HUES64 (cell line): Measurements from ENCODE around the gene COL4A2.
"Not testable (repeated sequence)": the region's sequence is repeated elsewhere in the genome, so short reads cannot be mapped to it uniquely, and the experiment has no call there.

ENCODE experiments used
- H3K27ac ChIP-seq: 2 replicates; pipeline ENCODE4 v1.7.0; 2013; ENCODE audit warnings: low read depth, low read length, inconsistent platforms
- H3K27me3 ChIP-seq: 2 replicates; pipeline ENCODE4 v1.6.1; 2013; ENCODE audit warnings: mild to moderate bottlenecking, low read length; ENCODE audit not compliant: insufficient read depth
- H3K36me3 ChIP-seq: 2 replicates; pipeline ENCODE4 v1.6.1; 2013; ENCODE audit warnings: mild to moderate bottlenecking, low read length; ENCODE audit not compliant: insufficient read depth
- H3K4me1 ChIP-seq: 2 replicates; pipeline ENCODE4 v1.6.1; 2013; ENCODE audit warnings: mild to moderate bottlenecking, low read length, moderate library complexity; ENCODE audit not compliant: insufficient read depth
- H3K4me3 ChIP-seq: 2 replicates; pipeline ENCODE4 v1.5.1; 2013; ENCODE audit warnings: mild to moderate bottlenecking, low read length, moderate library complexity
- H3K9ac ChIP-seq: 2 replicates; pipeline ENCODE4 v1.6.1; 2013; ENCODE audit warnings: mild to moderate bottlenecking, low read depth, low read length
- H3K9me3 ChIP-seq: 2 replicates; pipeline ENCODE4 v1.6.1; 2013; ENCODE audit warnings: low read depth, low read length; ENCODE audit not compliant: insufficient read depth
- WGBS: fragments of 150-250, 120-280 bp; methylation state at CpG from one replicate; pipeline ENCODE4 v1.1.7; 2013; ENCODE audit warnings: missing lambda C conversion rate; 5-methylcytosine and 5-hydroxymethylcytosine counted together

COL4A2 gene

GRCh38 chr13:110448677-110449076, 141.6 kb downstream of the COL4A2 start:
- no peaks in the 10 kb centered on the region for H3K27me3 ChIP-seq
- H3K9ac ChIP-seq = no peak overlapping the region
- H3K4me3 ChIP-seq = no peak overlapping the region
- H3K4me1 ChIP-seq = peaks cover 19% of the 10 kb centered on the region
- 95% methylated on average over 12 of the region's 12 CpGs for whole genome bisulfite sequencing
- no peak overlapping the region for H3K27ac ChIP-seq
- H3K9me3 ChIP-seq = no peaks in the 10 kb centered on the region
- peaks cover 43% of the 10 kb centered on the region for H3K36me3 ChIP-seq

- Histone ChIP-seq H3K36me3 (peaks cover 43% of the 10 kb centered on the region), H3K4me3 (no peak overlapping the region), H3K27ac (no peak overlapping the region), H3K9me3 (no peaks in the 10 kb centered on the region), H3K27me3 (no peaks in the 10 kb centered on the region), H3K9ac (no peak overlapping the region), H3K4me1 (peaks cover 26% of the 10 kb centered on the region)
- WGBS = 93% methylated on average over 19 of the region's 19 CpGs
These were observed 142.3 kb downstream of the COL4A2 start for GRCh38 chr13:110449219-110450015.

DNA sequence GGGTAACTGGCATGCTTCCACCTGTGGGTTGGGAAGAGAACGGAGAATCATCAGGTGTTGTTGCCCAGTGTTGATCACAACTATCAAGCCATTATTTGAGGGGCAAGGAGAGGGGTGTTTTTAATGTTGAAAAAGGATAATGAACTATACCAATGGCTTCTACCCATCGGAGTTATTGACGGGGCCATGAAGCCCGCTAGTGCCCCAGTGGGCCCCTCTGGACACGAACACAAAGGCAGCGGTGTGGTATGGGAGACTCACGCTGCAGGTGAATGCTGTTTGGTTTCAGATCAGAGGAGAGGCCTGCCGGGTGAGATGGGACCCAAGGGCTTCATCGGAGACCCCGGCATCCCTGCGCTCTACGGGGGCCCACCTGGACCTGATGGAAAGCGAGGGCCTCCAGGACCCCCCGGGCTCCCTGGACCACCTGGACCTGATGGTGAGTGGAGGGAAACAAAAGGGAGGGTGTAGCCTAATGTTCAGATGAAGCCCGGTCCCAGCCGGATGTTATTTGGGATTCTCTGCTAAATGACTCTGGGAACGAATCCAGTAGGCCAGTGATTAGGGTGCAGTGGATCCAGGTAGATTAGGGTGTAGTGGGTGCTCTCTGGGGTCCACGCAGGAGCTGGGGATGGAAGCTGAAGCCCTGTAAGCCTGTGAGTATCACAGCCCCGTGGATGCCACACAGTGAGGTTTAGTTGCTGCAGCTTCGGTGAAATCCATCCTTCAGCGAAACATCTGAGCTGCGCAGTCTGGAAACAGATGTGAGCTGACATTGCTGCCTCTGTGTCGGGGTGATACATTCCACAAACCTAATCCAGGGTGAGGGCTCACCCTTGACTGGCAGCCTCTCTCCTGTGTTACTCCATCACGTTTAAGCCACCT, 143.2 kb downstream of the COL4A2 start:
- H3K27me3 ChIP-seq = no peaks in the 10 kb centered on the region
- no peak overlapping the region for H3K9ac ChIP-seq
- WGBS = 96% methylated on average over 24 of the region's 24 CpGs
- no peak overlapping the region for H3K4me3 ChIP-seq
- no peak overlapping the region for H3K27ac ChIP-seq
- H3K36me3 ChIP-seq = peaks cover 40% of the 10 kb centered on the region
- H3K9me3 ChIP-seq = no peaks in the 10 kb centered on the region
- H3K4me1 ChIP-seq = peaks cover 34% of the 10 kb centered on the region

DNA sequence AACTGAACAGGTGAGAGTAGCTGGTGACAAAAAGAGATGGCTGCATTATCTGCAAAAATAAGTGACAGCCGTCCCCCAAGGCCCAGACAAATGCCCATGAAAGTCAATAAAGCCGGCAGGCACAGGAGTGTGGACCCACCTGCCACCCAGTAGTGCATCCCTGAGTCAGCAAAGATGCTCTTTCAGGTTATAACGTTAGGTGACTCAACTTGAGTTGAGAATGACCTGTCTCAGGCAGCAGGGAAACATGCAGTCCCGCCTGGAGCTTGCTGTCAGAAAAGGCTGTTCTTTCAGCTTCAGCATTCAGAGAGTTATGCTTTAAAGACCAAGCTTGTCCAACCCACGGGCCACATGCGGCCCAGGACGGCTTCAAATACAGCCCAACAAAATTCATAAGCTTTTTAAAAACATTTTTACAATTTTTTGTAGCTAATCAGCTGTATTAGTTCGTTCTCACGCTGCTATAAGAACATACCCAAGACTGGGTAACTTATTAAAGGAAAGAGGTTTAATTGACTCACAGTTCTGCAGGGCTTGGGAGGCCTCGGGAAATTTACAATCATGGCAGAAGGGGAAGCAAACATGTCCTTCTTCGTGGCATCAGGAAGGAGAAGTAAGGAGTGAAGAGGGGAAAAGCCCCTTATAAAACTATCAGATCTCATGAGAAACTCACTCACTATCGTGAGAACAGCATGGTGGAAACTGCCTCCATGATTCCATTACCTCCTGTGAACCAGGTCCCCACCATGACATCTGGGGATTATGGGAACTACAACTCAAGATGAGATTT, 144.1 kb downstream of the COL4A2 start:
- Histone ChIP-seq H3K27ac (no peak overlapping the region), H3K27me3 (no peaks in the 10 kb centered on the region), H3K9me3 (no peaks in the 10 kb centered on the region), H3K4me1 (peaks cover 39% of the 10 kb centered on the region), H3K9ac (no peak overlapping the region), H3K4me3 (no peak overlapping the region), H3K36me3 (peaks cover 33% of the 10 kb centered on the region)
- WGBS = 96% methylated on average over 11 of the region's 12 CpGs

DNA sequence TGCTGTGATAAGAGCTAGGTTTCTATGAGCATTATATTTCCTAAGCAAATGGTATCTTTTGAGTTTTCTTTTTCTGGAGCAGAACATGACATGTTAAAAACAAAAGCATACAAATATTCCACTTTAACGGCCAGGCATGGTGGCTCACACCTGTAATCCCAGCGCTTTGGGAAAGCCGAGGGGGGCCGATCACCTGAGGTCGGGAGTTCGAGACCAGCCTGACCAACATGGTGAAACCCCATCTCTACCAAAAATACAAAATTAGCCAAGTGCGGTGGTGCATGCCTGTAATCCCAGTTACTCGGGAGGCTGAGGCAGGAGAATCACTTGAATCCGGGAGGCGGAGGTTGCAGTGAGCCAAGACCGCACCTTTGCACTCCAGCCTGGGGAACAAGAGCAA, 146.0 kb downstream of the COL4A2 start:
- not testable (repeated sequence) for H3K27ac ChIP-seq, H3K4me3 ChIP-seq, H3K9ac ChIP-seq, H3K9me3 ChIP-seq, H3K27me3 ChIP-seq
- H3K36me3 ChIP-seq = peaks cover 16% of the 10 kb centered on the region
- peaks cover 29% of the 10 kb centered on the region for H3K4me1 ChIP-seq
- 96% methylated on average over 11 of the region's 11 CpGs for WGBS

- 59% methylated on average over 2 of the region's 2 CpGs for WGBS
- Histone ChIP-seq H3K36me3 (peaks cover 17% of the 10 kb centered on the region), H3K4me1 (peaks cover 24% of the 10 kb centered on the region), H3K4me3 (no peak overlapping the region), H3K9ac (no peak overlapping the region), H3K27ac (peak overlapping the region; percentile 76; the same call in 1 of the 2 replicates), H3K27me3 (no peaks in the 10 kb centered on the region), H3K9me3 (no peaks in the 10 kb centered on the region)
These were observed 146.7 kb downstream of the COL4A2 start for GRCh38 chr13:110453797-110454196.

DNA sequence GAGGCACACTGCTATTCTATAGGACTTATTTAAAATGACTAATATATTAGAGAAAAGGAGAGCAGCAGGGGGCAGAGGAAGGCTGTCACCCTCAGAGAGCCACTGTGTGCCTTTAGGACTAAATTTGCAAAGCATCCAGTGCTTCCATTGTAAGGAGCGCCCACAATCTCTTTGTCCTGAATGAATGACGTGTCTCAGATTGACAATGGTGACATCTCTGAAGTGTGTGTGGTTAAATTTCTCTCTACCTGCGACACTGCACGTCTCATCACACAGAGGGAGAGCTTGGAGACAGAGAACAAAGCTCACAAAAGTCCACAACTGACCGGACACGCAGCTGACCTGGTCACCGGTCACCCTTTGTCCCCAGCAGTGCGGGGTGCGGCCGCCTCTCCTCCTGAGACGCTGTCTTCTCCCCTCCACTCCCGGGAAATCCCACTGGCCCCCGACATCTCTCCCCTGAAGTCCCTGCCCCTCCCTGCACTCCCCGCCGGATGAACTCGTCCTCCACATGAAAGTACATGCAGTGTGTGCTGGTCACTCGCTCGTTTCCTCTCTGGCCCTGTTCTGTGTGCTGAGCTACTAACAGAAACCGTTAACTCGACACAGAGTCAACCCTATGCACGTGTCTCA, 147.3 kb downstream of the COL4A2 start:
- no peak overlapping the region for H3K9ac ChIP-seq
- 80% methylated on average over 21 of the region's 21 CpGs for WGBS
- peak overlapping the region; percentile 76; the same call in 1 of the 2 replicates for H3K27ac ChIP-seq
- H3K4me1 ChIP-seq = peaks cover 24% of the 10 kb centered on the region
- no peaks in the 10 kb centered on the region for H3K27me3 ChIP-seq
- peaks cover 22% of the 10 kb centered on the region for H3K36me3 ChIP-seq
- H3K4me3 ChIP-seq = no peak overlapping the region
- no peaks in the 10 kb centered on the region for H3K9me3 ChIP-seq

DNA sequence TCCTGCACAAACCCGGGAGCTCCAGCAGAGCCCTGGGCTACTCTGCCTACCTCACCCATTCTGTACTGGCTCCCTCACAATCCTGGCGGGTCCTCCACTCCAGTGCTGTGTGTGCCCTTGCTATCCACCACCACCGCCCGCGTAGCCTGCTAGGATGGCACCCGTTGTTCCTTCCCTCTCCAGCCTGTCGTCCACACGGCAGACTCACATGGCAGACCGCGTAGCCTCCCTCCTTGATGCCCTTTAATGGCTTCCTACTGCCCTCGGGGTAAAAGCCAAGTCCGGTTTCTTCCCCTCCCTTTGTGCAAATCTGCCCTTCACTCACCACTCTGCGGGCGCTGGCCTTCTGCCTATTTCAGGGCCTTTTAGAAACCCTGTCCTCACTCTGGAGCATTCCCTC, 147.9 kb downstream of the COL4A2 start:
- no peak overlapping the region for H3K9ac ChIP-seq
- H3K27ac ChIP-seq = no peak overlapping the region
- no peak overlapping the region for H3K4me3 ChIP-seq
- WGBS = 90% methylated on average over 14 of the region's 14 CpGs
- no peaks in the 10 kb centered on the region for H3K27me3 ChIP-seq
- H3K4me1 ChIP-seq = peaks cover 24% of the 10 kb centered on the region
- H3K9me3 ChIP-seq = no peaks in the 10 kb centered on the region
- H3K36me3 ChIP-seq = peaks cover 19% of the 10 kb centered on the region

- 90% methylated on average over 10 of the region's 10 CpGs for WGBS
- Histone ChIP-seq H3K36me3 (peaks cover 22% of the 10 kb centered on the region), H3K4me1 (peaks cover 24% of the 10 kb centered on the region), H3K27me3 (no peaks in the 10 kb centered on the region), H3K9me3 (no peaks in the 10 kb centered on the region), H3K9ac (no peak overlapping the region), H3K4me3 (no peak overlapping the region), H3K27ac (no peak overlapping the region)
These were observed 148.4 kb downstream of the COL4A2 start for GRCh38 chr13:110455444-110455843.

DNA sequence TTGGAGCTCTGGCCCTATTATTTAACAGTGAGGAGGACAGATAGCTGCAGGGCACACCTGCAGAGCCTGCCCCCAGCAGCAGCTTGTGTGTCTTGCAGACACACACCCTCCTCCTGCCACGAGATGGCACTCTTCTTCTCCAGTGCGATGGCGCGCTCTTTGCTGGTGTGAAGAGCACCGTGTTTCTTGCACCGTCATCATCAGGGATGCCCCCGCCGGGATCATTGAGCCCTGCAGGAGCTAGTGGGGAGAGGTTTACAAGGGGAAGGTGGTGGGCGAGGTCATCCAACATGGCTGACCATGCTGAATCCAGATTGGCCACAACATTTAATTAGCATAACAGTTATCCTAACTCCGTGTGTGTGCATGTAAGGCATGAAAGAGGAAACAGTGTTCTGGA, 148.9 kb downstream of the COL4A2 start:
- H3K27me3 ChIP-seq = no peaks in the 10 kb centered on the region
- 19% methylated on average over 9 of the region's 10 CpGs for WGBS

More for the DNA sequence above, 148.9 kb downstream of the COL4A2 start:
- Histone ChIP-seq H3K4me3 (no peak overlapping the region), H3K9ac (no peak overlapping the region), H3K27ac (no peak overlapping the region), H3K9me3 (no peaks in the 10 kb centered on the region), H3K36me3 (peaks cover 19% of the 10 kb centered on the region), H3K4me1 (peaks cover 24% of the 10 kb centered on the region)
